Brain pericyte (primary cell): ENCODE results near the gene CNTN4.

Experiments
- DNase-seq: peaks from one replicate; pipeline ENCODE4 v3.0.0-alpha.2; 2012; ENCODE audit warnings: low read depth, low spot score

The CNTN4 gene

DNA sequence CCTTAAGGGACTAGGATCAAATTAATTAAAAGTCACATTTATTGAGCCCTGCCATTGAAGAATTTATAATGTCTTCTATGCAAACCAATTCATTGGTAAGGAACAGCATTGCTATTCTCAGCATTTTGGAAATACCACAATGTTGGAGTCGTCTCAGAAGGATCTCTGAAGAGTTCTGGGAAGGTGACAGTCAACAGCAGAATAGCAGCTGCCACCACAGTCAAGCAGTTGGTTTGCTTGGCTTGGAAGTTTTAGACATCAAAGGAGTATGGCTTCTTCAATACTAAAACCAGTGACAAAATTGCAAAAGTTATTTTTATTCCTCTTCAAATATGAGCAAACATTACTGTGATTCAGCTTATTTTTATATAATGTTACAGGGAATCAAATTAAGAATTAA, 167.9 kb downstream of the CNTN4 start:
- no peak for DNase-seq

- DNase-seq = no peak
Observed at GRCh38 chr3:2268779-2269178, 170.1 kb downstream of the CNTN4 start.

DNA sequence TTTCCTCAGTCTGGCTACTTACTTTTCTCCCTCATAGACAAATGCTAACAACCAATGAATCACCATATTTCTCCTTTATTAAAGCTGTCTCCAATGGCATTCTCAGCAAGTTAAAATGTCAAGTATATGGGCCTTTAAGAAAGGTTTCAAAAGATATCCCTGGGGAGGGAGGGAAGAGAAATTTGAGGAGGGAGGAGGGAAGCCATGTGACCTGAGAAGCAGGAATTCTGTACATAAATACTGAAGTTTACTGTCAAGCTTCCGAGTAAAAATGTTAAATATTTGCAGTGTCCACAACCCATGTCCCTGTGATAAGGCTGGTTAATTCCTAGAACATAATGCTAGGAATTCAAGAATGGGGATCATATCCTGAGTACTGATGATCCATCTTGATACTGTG, 175.9 kb downstream of the CNTN4 start:
- no peak for DNase-seq

- no peak for DNase-seq
Observed at GRCh38 chr3:2283818-2284217, 185.2 kb downstream of the CNTN4 start.

GRCh38 chr3:2300938-2301337, 202.3 kb downstream of the CNTN4 start:
- DNase-seq = no peak

- DNase-seq = no peak
Observed at GRCh38 chr3:2301361-2301760, 202.7 kb downstream of the CNTN4 start.

DNA sequence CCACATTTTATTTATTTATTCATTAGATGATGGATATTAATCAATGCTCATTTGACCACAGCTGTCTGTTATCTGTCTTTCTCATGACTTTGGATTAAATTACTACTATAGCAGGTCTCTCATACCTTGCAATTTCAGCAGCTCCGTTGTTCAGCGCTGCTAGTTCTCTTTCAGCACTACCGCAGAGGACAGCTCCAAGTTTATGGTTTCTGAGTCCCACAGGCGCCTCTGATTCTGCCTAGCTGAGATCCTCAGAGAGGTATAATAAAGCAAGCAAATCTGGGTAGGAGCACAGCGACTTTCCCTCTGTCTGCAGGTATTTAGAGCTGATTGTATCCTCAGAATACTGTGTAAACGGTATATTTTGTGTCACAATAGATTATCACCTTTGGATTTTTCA, 204.9 kb downstream of the CNTN4 start:
- DNase-seq = no peak

- DNase-seq = no peak
Observed at GRCh38 chr3:2311022-2311421, 212.4 kb downstream of the CNTN4 start.

- DNase-seq = no peak
Observed at GRCh38 chr3:2317521-2317920, 218.9 kb downstream of the CNTN4 start.

GRCh38 chr3:2334921-2335320, 236.3 kb downstream of the CNTN4 start:
- no peak for DNase-seq

DNA sequence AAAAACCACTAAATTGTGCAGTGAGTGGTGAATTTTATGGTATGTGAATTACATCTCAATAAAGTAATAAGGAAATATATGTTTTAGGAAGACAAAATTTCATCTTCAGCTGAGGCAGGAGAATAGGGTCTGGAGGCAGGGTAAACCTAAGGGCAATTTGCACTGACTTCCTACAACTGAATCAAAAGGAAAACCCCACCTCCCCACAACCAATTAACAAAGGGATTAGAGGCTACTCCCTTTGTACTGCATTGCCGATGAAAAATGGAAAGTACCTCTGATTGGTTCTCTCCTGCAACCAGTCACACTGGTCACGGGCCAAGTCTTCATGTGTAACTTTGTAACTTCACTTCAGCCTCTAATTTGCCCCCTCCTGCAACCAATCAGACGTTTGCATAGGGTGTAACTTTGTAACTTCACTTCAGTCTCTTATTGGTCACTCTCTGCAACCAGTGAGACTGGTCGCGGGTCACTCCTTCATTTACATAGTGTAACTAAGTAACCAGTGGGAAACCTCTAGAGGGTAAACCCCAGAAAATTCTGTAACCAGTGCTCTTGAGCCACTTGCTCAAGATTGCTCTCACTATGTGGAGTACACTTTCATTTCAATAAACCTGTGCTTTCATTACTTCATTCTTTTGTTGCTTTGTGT, 244.5 kb downstream of the CNTN4 start:
- no peak for DNase-seq

GRCh38 chr3:2352134-2352762, 253.6 kb downstream of the CNTN4 start:
- DNase-seq = no peak

DNA sequence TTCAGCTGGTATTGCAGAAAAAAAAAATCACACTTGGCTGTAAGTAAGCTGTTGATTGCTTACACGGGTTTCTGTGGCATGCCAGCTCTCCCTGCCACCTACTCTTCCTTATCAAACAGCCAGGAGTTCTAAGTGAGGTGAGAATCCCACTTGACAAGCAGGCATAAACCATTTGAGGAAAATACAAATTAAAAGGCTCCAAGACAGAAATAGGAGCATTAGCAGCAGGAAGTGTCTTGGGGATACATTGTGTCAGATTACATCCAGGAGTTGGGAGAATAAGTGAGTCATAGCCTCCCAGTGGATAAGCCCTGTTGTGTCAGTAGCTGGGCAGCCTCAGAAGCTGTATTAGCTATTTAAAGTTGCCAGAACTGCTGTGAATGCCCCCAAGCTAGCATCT, 256.0 kb downstream of the CNTN4 start:
- DNase-seq = no peak

DNA sequence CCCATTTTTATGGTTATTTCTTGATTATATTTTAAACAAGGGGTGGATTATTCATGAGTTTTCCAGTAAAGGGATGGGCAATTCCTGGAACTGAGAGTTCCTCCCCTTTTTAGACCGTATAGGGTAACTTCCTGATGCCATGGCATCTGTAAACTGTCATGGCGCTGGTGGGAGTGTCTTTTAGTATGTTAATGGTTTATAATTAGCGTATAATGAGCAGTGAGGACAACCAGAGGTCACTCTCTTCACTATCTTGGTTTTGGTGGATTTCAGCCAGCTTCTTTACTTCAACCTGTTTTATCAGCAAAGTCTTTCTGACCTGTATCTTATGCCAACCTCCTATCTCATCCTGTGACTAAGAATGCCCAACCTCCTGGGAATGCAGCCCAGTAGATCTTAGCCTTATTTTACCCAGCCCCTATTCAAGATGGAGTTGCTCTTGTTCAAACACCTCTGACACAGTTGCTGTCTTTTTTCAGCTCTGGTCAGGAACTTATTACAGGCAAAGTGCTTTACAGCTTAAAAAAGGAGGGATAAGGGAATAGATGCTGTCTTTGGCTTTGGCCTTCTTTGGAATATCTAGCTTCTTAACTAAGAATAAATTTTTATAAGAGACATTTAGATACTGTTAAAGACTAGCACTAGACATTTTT, 257.8 kb downstream of the CNTN4 start:
- DNase-seq = no peak

GRCh38 chr3:2360815-2361214, 262.1 kb downstream of the CNTN4 start:
- no peak for DNase-seq

GRCh38 chr3:2362122-2362521, 263.5 kb downstream of the CNTN4 start:
- no peak for DNase-seq

DNA sequence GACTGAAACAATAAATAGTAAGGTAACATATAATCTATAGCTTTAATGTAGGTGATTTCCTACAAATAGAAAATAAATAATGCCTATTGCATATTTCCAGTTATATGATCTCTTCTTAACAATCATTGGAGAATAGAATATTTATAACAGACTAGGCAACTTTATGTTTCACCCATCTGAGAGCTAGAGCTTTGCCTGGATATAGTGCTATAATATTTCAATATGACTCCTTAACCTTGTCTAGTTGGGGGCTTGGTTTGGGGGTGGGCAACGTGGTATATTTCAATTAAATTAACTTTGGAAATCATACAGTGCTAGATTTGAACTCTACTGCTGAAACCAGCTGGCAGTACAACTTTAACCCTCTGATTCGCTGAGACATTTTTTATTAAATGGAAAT, 265.2 kb downstream of the CNTN4 start:
- no peak for DNase-seq

DNA sequence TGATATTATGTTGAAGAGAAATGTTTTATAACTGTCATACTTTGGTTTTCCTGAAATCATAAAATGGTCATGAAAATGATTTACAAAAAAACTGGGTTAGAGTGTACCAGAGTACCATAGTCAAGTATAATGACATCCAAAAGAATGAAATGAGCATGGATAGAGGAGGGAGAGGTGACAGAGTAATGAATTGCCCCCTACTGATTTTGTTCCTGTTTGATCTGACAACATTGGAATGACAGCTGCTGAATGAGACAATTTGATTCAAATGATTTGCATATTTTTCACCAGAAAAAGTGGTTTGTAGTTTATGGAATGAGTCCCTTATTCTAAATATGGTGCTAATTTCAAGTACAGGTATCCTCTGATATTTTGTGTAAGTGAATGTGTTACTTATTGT, 271.7 kb downstream of the CNTN4 start:
- DNase-seq = no peak

DNA sequence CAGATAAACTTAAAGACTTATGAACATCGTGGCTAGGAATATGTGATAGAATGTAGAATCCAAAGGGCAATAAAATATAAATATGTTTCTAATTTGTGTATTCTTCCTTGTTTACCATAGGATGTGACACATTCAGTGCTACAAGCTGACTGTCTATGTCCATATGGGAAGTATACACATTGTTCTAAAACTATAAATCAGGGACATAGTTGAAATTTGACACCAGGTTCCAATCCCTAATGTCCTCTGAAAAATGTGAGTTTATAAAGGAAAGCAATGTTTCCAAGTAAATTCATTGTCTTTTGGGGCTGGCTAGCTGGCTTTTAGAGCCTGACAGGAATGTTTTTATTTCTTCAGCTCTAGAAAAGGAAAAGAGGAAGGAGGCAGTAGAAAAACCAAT, 273.6 kb downstream of the CNTN4 start:
- DNase-seq = no peak

DNA sequence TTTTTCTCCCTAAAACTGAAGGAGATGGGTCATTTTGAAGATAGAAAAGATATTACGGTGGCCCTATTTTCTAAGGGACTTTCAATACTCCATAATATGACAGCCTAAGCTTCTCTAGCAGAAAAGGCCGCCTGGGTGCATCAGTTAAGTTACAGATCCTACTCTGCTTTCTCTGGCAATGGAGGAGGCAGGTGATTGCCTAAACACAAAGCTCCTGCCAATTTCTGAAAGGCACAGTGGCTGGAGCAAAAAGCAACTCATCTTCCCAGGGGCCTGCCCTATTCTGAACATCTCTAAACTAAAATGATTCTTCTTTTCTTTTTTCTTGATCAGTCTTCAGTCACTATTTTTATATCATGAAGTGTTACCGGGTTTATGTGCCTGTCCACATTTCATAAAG, 276.7 kb downstream of the CNTN4 start:
- DNase-seq = no peak

DNA sequence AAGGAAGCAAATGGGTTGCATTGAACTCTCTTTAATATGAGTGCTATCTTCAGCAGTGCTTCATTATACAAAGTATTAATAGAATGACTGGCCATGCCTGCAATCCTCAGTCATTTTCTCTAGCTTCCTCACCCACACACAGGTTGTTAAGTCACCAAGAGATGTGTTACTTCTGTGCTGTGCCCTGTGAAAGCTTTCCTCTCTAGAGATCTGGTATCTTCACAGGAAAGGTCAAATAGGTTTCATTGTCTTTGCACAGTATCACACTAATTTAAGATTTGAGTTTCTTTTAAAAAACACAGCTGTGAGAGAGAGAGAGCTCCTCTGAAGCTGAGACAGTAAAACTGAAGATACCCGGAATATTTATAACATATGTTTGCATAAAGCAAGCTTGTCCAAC, 278.6 kb downstream of the CNTN4 start:
- no peak for DNase-seq

DNA sequence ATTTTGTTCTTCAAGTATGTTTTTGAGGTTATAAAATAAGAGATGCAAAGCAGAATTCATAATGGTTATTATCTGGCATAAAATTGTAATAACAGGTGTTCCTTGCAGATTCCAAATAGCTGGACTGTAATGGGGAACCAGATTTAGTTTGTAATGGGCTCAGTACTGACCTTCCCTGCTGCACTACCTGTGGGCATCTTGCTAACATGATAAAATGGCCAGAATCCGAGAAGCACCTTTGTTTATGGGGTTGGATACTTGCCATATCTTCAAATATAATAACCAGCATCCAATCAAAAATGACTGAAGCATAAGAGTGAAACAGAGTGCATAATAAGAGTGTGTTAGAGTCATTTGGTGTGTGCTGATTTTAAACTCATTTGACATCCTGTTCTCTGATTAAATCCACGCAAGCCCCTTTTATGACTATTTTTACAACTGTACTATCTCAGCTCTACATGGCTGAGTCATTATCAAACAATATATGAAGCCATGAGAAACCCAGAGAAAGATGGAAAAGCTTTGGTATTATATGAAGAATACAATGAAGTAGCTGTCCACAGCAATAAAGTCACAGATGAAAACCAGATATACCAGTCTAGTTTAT, 292.4 kb downstream of the CNTN4 start:
- no peak for DNase-seq

GRCh38 chr3:2391896-2392295, 293.2 kb downstream of the CNTN4 start:
- DNase-seq = no peak
